Heart left ventricle (tissue), 16 donors: Measurements from ENCODE around the gene CAPN11. TPM values are rescaled to one million over a fixed set of nuclear protein-coding genes. Genes with fewer than 3 reads are reported as not detected.

Experiments used
- ATAC-seq, 4 donors: fragments of 200-7000 bp; cut with Tn5 transposase; one replicate each; pipeline ENCODE4 v1.9.1; 2020 to 2022; ENCODE audit warnings: moderate library complexity in 4 of 4, mild to moderate bottlenecking in 3 of 4, moderate number of reproducible peaks in 1 of 4
- DNase-seq, 5 donors: peaks; one replicate each; pipeline ENCODE4 v3.0.0-alpha.2; 2020
- H3K27ac ChIP-seq, 12 donors: fragments of 200-600 bp; sonication (generic) in 4 of 12; one replicate each; pipeline versions ENCODE4 v1.5.0 to v1.8.0; 2016 to 2022; ENCODE audit warnings: mild to moderate bottlenecking in 2 of 12
- H3K27me3 ChIP-seq, 9 donors: fragments of 200-600 bp; sonication (generic) in 2 of 9; one replicate each; pipeline versions ENCODE4 v1.5.1 to v1.8.0; 2016 to 2022; ENCODE audit warnings: mild to moderate bottlenecking in 3 of 9
- H3K36me3 ChIP-seq, 9 donors: fragments of 200-600 bp; sonication (generic) in 2 of 9; one replicate each; pipeline versions ENCODE4 v1.5.0 to v1.8.0; 2018 to 2022; ENCODE audit warnings: mild to moderate bottlenecking in 2 of 9
- H3K4me1 ChIP-seq, 12 donors: fragments of 200-600 bp; sonication (generic) in 4 of 12; one replicate each; pipeline versions ENCODE4 v1.5.0 to v1.8.0; 2016 to 2022; ENCODE audit warnings: mild to moderate bottlenecking in 3 of 12
- H3K4me3 ChIP-seq, 12 donors: fragments of 200-600 bp; sonication (generic) in 4 of 12; one replicate each; pipeline versions ENCODE4 v1.5.0 to v1.8.0; 2017 to 2022; ENCODE audit warnings: mild to moderate bottlenecking in 9 of 12, moderate library complexity in 4 of 12
- H3K9me3 ChIP-seq, 12 donors: fragments of 200-600 bp; sonication (generic) in 4 of 12; one replicate each; pipeline versions ENCODE4 v1.5.0 to v1.8.0; 2016 to 2022; ENCODE audit warnings: mild to moderate bottlenecking in 1 of 12
- CTCF ChIP-seq, 12 donors: fragments of 200-600 bp; sonication (generic) in 4 of 12; IDR thresholded peaks; one replicate each; pipeline versions ENCODE4 v1.5.0 to v1.8.0; 2018 to 2022; ENCODE audit warnings: antibody characterized with exemption in 12 of 12, mild to moderate bottlenecking in 5 of 12
- POLR2A ChIP-seq, 2 donors: fragments of 450-650 bp; IDR thresholded peaks; one replicate each; pipeline ENCODE4 v1.6.1; 2017; ENCODE audit warnings: antibody characterized with exemption in 2 of 2, mild to moderate bottlenecking in 2 of 2, moderate library complexity in 2 of 2
- WGBS, 4 donors: extraction: QIAGEN DNeasy Blood & Tissue Kit in 2 of 4; methylation state at CpG; one replicate each; pipeline versions ENCODE4 v1.1.5 to v1.1.7; 2013 to 2018; 5-methylcytosine and 5-hydroxymethylcytosine counted together
- intact Hi-C, 10 donors: fragments of 100-400 bp; cut with DNase I; formaldehyde crosslinking; loops; one replicate each; pipeline versions ENCODE4 v1.11.1 to v1.14.2; 2022
- polyA plus RNA-seq, 2 donors: library from polyadenylated mRNA; stranded (reverse); fragments of 200-250 nt; gene quantifications; one replicate each; pipeline ENCODE4 v1.2.3, GENCODE V29; 2013
- total RNA-seq, 9 donors: library from RNA; depleted of rRNA in 2 of 9; stranded (reverse); fragments of >200 nt in 2 of 9; fragmentation: NEBNext Ultra II Directional in 3 of 9; extraction: Animal tissue kit (Norgen Biotek cat#: 25700) in 3 of 9; gene quantifications; one replicate each; pipeline versions ENCODE4 v1.1.0 to v1.2.4, GENCODE V29; 2016 to 2023
- donor health status: ischemic (EF 13 %, LVEDD 7.1; RV severe dilation, severe dysfunction).
- donor health status: healthy with polysubstance abuse.
- donor health status: DM: no; HTN: yes; CAD: no.
- donor health status: DM: no; HTN: no; CAD: no.
- donor health status: ischemic (EF 25% LVEDD 6.9; RV normal size, moderate dysfunction).
- donor health status: ischemic (EF 25% LVEDD 5.7; RV mildly dilated, moderate dysfunction).
- donor health status: healthy.
- donor health status: DM: yes; HTN: yes; CAD: no.
- donor health status: ischemic (EF 35%, LVEDD 5.7; RV mildly dilated, moderate dysfunction).
- donor health status: nonischemic (EF 11% LVEDD 7.7; RV severe dilation, severe dysfunction).
- donor health status: DM: yes; HTN: yes; CAD: no.
- donor health status: PGD.
- donor health status: ischemic (EF 29% LVEDD 5.4; RV normal size, mild dysfunction).
- donor health status: nonischemic (EF 23%, LVEDD 6.1; RV moderate dilation, normal function).

The CAPN11 gene
- total and polyA plus RNA-seq, 11 donors = 0.08 to 1.8 (median 0.38) TPM; not detected in 3

GRCh38 chr6:44224965-44225305 is 66.3 kb downstream of the CAPN11 start:
- Histone ChIP-seq H3K9me3 (no peaks in the 10 kb centered on the region), H3K4me1 (peaks cover 9 to 97% (median 81%) of the 10 kb centered on the region in 12 donors), H3K27ac (peak overlapping the region in 11 of 12 donors; percentile 81 to 99 (median 93)), H3K27me3 (no peaks in the 10 kb centered on the region), H3K36me3 (peaks cover 0 to 13% (median 6%) of the 10 kb centered on the region in 9 donors), H3K4me3 (peak overlapping the region in 6 of 12 donors; percentile 3 to 88 (median 75))
- intact Hi-C loops = loop anchor here in 1 of 10 donors (5.0 kb wide), 1 partner anchor 48 kb away; no protein-coding TSS in a partner anchor
- TF ChIP-seq CTCF (IDR thresholded peaks at IDR 0.05) (no peak), POLR2A (IDR thresholded peaks at IDR 0.05) (no peak)
- WGBS, 4 donors = 60 to 80% (median 64%) methylated on average over 4 of the region's 4 CpGs
- DNase-seq = no peak
- no peak for ATAC-seq

- Histone ChIP-seq H3K27me3 (no peaks in the 10 kb centered on the region), H3K9me3 (no peaks in the 10 kb centered on the region), H3K4me3 (peak overlapping the region in 6 of 12 donors; percentile 9 to 56 (median 42)), H3K4me1 (peaks cover 9 to 98% (median 78%) of the 10 kb centered on the region in 12 donors), H3K36me3 (peaks cover 0 to 22% (median 14%) of the 10 kb centered on the region in 9 donors), H3K27ac (peak overlapping the region; percentile 81 to 99 (median 92))
- WGBS, 4 donors = 45 to 64% (median 60%) methylated on average over 7 to 8 of the region's 8 CpGs
- ATAC-seq = no peak
- DNase-seq = no peak
- no peak for TF ChIP-seq POLR2A (IDR thresholded peaks at IDR 0.05)
- TF ChIP-seq CTCF (IDR thresholded peaks at IDR 0.05) = no peak
- intact Hi-C loops = no loop called here
Observed at GRCh38 chr6:44225579-44226325, 67.1 kb downstream of the CAPN11 start.

- intact Hi-C loops = no loop called here
- ATAC-seq = peak; percentile 29 to 64 (median 38)
Observed at GRCh38 chr6:44226368-44227147, 67.9 kb downstream of the CAPN11 start.

More at GRCh38 chr6:44226368-44227147, 67.9 kb downstream of the CAPN11 start:
- peak overlapping the region; percentile 81 to 99 (median 92) for H3K27ac ChIP-seq
- no peak for TF ChIP-seq CTCF (IDR thresholded peaks at IDR 0.05)
- no peak for TF ChIP-seq POLR2A (IDR thresholded peaks at IDR 0.05)
- H3K9me3 ChIP-seq = no peaks in the 10 kb centered on the region
- H3K4me3 ChIP-seq = peak overlapping the region in 11 of 12 donors; percentile 12 to 56 (median 43)
- peaks cover 0 to 30% (median 21%) of the 10 kb centered on the region in 9 donors for H3K36me3 ChIP-seq
- peaks cover 9 to 98% (median 74%) of the 10 kb centered on the region in 12 donors for H3K4me1 ChIP-seq
- WGBS, 4 donors = 25 to 34% (median 29%) methylated on average over 15 of the region's 15 CpGs
- H3K27me3 ChIP-seq = no peaks in the 10 kb centered on the region
- peak; percentile 64 to 77 (median 66) for DNase-seq
